ENCODE results near the gene S100A10.

S100A10 gene

GRCh38 chr1:151949371-151950193 lies 44.1 kb downstream of the S100A10 start:
- H3K4me3 ChIP-seq (ENCODE audit: low read length) = no peak overlapping the region
- no peak for TF ChIP-seq ZNF274 (IDR thresholded peaks at IDR 0.05; ENCODE audit: low read depth, low read length)

- no peak overlapping the region for H3K4me3 ChIP-seq (ENCODE audit: low read length)
- TF ChIP-seq ZNF274 (IDR thresholded peaks at IDR 0.05; ENCODE audit: low read depth, low read length) = no peak
Measured at GRCh38 chr1:151948506-151948905, 45.2 kb downstream of the S100A10 start.

- TF ChIP-seq ZNF274 (IDR thresholded peaks at IDR 0.05; ENCODE audit: low read depth, low read length) = no peak
- H3K4me3 ChIP-seq (ENCODE audit: low read length) = no peak overlapping the region
Measured at GRCh38 chr1:151947140-151947539, 46.5 kb downstream of the S100A10 start.

GRCh38 chr1:151945725-151946722 lies 47.6 kb downstream of the S100A10 start:
- TF ChIP-seq ZNF274 (IDR thresholded peaks at IDR 0.05; ENCODE audit: low read depth, low read length) = no peak
- H3K4me3 ChIP-seq (ENCODE audit: low read length) = no peak overlapping the region

- H3K4me3 ChIP-seq (ENCODE audit: low read length) = no peak overlapping the region
- TF ChIP-seq ZNF274 (IDR thresholded peaks at IDR 0.05; ENCODE audit: low read depth, low read length) = no peak
Measured at GRCh38 chr1:151944857-151945575, 48.6 kb downstream of the S100A10 start.

GRCh38 chr1:151944126-151944856 lies 49.4 kb downstream of the S100A10 start:
- no peak overlapping the region for H3K4me3 ChIP-seq (ENCODE audit: low read length)
- TF ChIP-seq ZNF274 (IDR thresholded peaks at IDR 0.05; ENCODE audit: low read depth, low read length) = no peak

- H3K4me3 ChIP-seq (ENCODE audit: low read length) = no peak overlapping the region
- no peak for TF ChIP-seq ZNF274 (IDR thresholded peaks at IDR 0.05; ENCODE audit: low read depth, low read length)
Measured at GRCh38 chr1:151943591-151943990, 50.1 kb downstream of the S100A10 start.

- H3K4me3 ChIP-seq (ENCODE audit: low read length) = no peak overlapping the region
- TF ChIP-seq ZNF274 (IDR thresholded peaks at IDR 0.05; ENCODE audit: low read depth, low read length) = no peak
Measured at GRCh38 chr1:151942882-151943281, 50.8 kb downstream of the S100A10 start.

GRCh38 chr1:151940541-151940940 lies 53.1 kb downstream of the S100A10 start:
- H3K4me3 ChIP-seq (ENCODE audit: low read length) = no peak overlapping the region
- no peak for TF ChIP-seq ZNF274 (IDR thresholded peaks at IDR 0.05; ENCODE audit: low read depth, low read length)

- no peak overlapping the region for H3K4me3 ChIP-seq (ENCODE audit: low read length)
- no peak for TF ChIP-seq ZNF274 (IDR thresholded peaks at IDR 0.05; ENCODE audit: low read depth, low read length)
Measured at GRCh38 chr1:151939779-151940178, 53.9 kb downstream of the S100A10 start.

- H3K4me3 ChIP-seq (ENCODE audit: low read length) = no peak overlapping the region
- no peak for TF ChIP-seq ZNF274 (IDR thresholded peaks at IDR 0.05; ENCODE audit: low read depth, low read length)
Measured at GRCh38 chr1:151939141-151939540, 54.5 kb downstream of the S100A10 start.

- no peak for TF ChIP-seq ZNF274 (IDR thresholded peaks at IDR 0.05; ENCODE audit: low read depth, low read length)
- no peak overlapping the region for H3K4me3 ChIP-seq (ENCODE audit: low read length)
Measured at GRCh38 chr1:151936653-151937052, 57.0 kb downstream of the S100A10 start.

- H3K4me3 ChIP-seq (ENCODE audit: low read length) = no peak overlapping the region
- no peak for TF ChIP-seq ZNF274 (IDR thresholded peaks at IDR 0.05; ENCODE audit: low read depth, low read length)
Measured at GRCh38 chr1:151935894-151936602, 57.6 kb downstream of the S100A10 start.
